ENCODE results near the gene TLDC2. TPM values are rescaled to one million over a fixed set of nuclear protein-coding genes. Genes with fewer than 3 reads are reported as not detected.

TLDC2 gene
- total RNA-seq: 3.7 TPM

DNA sequence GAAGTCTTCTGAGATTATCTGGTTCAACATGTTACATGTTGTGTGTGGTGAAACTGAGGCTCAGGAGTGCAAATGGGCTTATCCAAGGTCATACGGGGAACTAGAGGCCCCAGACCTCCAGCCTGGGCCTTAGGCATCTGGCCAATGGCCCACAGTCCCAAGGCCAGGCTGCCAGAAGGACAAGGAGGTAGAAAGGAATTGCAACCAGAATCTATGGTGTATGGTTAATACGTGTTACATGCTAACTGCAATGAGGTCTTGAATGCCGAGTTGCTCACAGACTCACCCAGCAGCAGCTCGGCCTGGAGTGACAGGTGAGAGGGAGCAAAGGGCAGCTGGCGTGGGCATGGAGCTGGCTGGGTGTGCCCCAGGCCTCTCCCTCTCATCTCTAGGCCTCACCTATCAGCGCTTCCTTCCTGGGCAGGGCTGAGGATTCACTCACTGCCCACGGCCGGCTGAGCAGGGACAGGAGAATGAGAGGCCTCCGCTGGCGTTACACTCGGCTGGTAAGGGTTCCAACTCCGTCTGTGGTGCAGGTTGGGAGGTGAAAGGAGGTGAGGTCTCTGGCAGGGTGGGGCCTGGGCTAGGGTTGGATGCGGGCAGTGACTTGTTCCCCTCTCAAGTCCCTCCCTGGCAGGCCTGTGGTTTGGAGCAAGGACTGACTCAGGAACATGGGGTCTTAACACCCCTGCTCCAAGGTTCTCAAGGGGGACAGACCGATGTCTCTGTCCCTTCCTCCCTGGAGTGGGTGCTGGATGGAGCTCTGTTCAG is at the start of gene TLDC2:
TLDC2 (plus strand) TSS at position 437 of the 771 bp plus-strand sequence; CDS start at position 474, 37 bp downstream.

Other genes starting within 250 kb of the TLDC2 start
- gene SLA2, start 229.9 kb upstream of the TLDC2 start, total RNA-seq: 0.64 TPM
- gene NDRG3, start 130.0 kb upstream of the TLDC2 start, total RNA-seq: 22.5 TPM
- gene DSN1, start 102.4 kb upstream of the TLDC2 start, total RNA-seq: 12.7 TPM
- gene SAMHD1, start 75.6 kb downstream of the TLDC2 start, total RNA-seq: 30.2 TPM
- gene RBL1, start 219.9 kb downstream of the TLDC2 start, total RNA-seq: 30.9 TPM